GM18867 (cell line): ENCODE data around the gene GH2.

ENCODE experiments used
- ATAC-seq: cut with Tn5 transposase; IDR thresholded peaks from one replicate; pipeline ENCODE4 v1.9.1; 2021; ENCODE audit warnings: mild to moderate bottlenecking, moderate library complexity; ENCODE audit not compliant: unreplicated experiment

GH2 gene

DNA sequence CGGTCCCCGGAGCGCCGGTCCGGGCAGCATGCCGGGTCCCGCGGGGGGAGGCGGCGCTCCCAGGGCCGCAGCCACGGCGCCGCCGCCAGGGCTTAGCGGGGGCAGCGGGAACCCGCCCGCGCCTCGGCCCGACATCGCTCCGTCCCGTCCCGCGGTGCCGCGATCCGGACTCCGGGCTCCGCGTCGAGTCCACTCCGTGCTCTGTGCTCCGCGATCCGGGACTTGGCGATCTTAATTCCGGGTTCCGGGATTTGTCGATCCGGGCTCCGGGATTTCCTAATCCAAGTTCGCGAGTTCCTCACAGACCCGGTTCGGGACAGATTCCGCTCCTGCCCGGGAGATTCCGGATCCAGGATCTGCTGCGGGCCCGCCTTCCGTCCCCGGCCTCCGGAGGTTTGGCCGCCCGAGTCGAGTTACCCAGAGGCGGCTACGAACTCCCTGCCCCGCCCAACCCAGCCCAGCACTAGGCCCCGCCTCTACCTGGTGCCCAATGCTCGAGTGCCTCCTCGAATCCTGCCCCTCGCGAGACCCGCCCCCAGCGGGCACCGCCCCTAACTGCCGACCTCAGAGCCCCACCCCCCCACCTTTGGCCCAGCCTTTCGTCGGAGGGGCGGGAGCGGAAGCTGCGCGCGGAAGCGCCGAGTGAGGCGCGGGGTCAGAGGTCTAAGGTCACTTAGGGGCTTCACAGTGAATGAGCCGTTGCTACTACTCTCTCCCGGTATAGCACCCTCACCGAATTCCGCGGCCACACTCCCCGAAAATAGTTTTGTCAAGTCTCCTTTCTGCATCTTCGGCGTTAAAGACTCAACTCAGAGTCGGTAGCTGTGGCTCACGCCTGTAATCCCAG is 39.0 kb downstream of the GH2 start, which contains the start of gene SMARCD2:
TSS of gene SMARCD2 (minus strand) at position 146 of the 847 bp plus-strand sequence. CDS start at position 135, 11 bp downstream.
- peak; percentile 80 for ATAC-seq

DNA sequence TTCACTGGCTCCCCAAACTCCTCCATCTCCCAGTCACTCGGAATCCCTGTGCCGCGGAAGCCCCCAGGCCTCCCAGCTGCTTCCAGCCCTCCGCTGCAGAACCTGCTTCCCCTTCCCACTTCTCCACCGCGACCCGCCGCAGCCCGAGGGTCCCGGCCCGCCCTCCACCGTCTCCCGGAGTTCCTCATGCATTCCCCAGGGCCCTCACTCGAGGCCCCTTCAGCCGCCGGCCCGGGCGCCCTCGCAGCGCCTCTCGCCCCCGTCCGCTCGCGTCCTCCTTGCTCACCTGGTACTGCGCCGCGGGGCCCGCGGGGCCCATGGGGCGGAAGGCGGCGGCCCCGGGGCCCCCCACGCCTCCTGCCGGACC is 39.6 kb downstream of the GH2 start:
- peak; percentile 27 for ATAC-seq

DNA sequence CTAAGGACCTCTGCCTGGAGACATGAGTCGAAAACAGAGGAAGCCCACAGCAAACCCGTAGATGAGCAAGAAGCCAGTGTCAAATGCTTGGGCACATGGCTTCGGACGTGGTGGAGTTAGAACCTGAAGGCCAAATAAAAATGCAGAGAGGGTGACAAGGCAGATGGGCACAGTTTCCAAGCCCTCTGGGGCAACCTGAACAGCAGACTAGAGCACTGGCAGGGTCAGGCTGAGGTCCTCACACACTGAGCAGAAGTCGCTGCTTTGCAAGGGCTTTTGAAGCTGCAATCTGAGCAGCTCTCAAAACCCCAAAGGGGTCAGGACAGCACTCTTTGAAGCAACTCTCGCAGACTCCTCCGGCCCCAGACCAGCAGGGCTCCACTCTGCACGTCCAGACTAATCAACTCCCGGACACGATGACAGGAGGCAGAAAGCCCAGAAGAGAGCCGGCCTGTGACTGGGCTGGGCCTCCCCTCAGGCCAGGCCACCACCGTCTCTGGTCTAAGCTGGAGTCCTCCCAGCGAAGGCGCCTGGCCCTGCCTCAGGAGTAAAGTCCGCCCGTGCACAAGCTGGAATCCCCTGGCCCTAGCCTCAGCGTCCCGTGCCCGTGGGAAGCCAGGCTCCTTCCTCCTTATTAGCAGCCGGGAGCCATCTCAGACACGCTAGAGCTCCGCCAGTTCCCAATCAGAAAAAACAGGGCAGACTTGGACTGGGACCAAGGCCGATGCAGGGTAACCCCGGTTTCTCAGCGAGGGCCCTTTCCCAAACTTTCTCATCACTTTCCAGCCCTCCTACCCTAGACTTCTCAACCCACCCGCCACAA is 40.2 kb downstream of the GH2 start:
- no peak for ATAC-seq

DNA sequence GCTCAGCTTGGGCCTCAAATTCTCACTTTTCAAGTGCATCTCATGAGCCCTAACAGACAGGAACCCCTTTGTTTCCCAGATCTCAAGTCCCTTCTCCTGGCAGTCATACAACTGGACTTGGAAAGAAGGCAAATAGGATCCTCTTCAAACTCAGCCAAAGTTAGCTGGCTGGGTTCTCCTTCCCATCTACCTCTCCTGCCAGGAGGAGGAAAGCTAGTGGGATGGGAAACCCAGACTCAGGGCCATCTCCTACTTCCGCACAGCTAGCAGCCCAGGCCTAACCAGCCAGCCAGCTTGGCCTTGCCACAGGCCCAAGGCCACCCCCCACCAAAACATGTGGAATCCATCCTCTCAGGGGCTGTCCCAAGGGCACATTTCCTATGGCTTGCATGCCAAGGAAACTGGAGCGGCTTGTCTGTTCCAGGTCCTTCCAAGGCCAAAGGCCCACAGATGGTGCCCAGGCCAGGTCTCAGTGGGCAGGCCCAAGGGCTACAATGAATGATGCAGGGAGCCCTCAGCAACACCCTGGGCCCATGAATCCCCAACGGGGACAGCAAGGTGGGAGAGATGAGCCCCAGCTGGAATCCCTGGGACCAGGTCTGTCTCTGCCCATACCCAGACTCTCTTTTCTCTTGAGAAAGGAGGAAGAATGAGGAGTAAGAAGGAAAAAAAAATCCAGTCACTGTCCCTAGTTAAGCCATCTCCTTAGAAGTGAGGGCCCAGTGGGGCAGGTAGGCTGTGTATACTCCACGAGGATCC is 41.0 kb downstream of the GH2 start:
- no peak for ATAC-seq

DNA sequence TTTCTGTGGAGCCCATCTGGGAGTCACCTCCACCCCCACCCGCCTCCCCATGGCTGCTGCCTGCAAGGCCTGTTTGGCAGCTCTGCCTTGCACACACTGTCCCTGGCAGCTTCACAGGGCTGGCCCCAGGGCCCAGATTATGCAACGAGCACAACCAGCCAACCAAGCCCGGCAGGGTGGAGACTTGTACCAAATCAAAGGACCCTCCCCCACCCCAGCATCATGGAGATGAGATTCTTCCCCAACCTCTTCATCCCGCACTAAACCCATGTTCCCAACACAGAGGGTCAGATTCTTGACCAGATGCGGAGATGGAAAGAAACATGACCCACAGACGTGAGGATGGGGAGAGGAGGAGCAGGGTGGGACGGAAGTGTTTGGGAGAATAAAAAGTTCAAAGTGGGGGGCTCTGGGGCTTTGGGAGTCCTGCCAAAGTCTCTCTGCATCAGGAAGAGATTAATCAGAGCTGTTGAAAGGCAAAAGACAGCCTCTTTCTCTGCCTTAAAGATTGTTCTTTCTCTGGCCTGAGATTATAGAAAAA is 43.0 kb downstream of the GH2 start:
- ATAC-seq, result no peak

DNA sequence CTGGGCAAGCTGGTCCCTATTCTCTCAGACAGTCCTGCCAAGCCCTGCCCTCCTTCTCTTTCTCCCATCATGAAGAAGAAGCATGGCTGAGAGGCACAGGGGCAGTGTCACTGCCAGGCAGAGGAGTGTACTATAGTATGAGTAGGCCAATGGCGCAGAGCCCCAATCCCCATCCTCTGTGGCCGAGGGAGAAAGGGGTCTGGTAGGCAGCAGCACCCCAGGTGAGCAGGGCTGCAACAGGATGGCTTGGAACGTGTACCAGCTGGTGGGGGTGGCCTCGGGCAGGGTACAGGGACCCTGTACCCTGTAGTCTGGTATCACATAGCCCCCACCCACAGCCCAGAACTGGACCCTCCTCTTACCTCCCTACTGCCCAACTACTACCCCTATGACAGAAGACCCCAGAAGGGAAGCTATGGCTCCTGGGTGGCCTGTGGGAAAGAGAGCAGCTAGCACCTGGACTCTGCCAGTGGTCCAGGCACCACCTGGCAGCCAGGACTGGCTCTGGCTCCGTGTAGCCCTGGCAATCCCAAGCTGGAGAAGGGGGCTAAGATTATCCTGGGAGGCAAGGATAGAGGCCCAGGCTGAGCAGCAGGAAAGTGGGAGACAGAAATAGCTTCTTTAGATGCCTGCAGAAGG is 43.7 kb downstream of the GH2 start:
- no peak for ATAC-seq

DNA sequence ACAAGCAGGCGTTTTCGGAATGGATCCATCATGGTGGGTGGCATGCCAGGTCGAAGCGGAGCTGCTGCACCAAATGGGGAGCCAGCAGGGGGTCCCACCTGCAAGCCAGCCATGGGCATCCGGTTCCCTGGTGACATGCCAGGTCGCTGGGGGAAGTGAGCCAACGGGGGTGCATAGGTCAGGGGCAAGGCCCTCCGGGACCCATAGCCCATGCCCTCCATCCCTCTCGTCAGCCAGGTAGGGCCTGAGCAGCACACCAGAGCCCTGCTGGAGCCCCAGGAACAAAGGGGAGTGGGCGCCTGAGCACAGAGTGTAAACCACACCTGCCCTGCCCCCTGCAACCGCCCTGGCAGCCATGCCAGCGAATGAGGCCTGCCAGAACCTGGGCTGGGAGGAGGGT is 44.3 kb downstream of the GH2 start:
- no peak for ATAC-seq

DNA sequence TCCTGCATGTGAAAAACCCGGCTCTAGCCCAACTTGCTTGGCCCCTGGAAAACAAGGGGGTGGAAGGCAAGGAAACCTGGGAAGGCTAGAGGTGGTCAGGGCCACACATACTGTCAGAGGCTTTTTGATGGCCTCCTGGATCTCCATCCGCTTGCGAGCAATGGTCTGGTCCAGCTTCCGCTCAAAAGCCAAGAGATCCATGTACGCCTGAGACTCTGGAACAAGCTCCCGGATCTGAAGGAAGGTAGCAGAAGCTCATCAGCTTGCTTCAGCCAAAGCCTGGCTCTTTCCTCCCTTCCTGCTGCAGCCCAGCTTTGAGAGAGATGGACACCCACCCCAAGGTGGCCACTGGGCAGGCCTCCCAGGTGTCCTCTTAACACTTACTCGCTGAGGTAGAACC is 44.9 kb downstream of the GH2 start:
- ATAC-seq, result no peak

DNA sequence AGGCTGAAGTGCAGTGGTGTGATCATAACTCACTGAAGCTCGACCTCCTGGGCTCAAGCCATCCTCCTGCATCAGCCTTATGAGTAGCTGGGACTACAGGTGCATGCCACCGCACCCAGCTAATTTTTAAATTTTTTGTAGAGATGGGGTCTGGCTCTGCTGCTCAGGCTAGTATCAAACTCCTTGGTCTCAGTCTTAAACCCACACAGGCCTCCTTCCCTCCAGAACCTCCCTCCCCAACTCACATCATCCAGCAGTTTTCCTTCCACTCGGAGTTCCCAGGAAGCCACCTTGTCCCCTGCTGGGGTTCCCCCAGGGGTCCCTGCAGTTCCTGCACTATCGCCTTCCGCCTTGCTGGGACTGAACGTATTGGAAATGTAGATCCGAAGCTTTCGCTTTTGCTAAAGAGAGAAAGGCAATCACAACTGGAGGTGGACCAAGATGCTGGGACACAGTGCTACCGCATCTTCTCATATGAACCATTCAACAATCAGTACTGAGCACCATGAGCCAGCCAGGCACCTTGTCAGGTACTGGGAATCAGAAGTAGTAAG is 46.5 kb downstream of the GH2 start:
- no peak for ATAC-seq

DNA sequence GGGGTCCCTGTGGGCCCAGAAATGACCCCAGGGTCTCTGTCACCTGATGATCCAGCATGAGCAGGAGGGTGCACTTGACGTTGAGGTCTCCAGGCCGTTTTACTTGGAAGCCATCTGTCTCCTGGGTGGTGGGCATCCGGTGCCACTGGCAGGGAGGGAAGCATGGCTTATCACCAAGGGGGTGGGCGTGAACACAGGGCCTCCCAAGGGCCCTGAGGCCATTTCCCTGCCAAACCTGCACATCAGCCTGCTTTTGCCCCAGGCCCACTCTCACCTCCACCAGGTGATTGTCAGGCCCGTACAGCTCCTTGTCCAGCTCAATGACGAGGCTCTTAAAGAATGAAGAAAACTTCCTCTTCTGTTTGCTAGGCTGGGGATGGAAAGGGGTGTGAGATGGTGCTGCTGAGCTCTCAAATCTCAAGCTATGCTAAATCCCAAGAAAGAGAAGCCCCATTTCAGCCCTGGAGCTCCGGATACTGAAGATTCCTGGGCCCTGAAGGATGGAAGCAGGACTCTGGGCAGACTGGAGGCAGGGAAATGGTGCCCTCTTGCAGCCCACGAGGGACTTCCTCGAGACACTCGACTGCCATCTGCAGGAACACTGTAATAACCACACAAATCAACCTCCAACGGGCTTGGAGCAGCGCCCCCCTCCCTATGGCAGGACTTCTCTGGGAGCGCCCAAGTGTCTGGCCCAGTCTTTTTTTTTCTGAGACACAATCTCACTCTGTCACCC is 47.1 kb downstream of the GH2 start:
- ATAC-seq, result no peak

DNA sequence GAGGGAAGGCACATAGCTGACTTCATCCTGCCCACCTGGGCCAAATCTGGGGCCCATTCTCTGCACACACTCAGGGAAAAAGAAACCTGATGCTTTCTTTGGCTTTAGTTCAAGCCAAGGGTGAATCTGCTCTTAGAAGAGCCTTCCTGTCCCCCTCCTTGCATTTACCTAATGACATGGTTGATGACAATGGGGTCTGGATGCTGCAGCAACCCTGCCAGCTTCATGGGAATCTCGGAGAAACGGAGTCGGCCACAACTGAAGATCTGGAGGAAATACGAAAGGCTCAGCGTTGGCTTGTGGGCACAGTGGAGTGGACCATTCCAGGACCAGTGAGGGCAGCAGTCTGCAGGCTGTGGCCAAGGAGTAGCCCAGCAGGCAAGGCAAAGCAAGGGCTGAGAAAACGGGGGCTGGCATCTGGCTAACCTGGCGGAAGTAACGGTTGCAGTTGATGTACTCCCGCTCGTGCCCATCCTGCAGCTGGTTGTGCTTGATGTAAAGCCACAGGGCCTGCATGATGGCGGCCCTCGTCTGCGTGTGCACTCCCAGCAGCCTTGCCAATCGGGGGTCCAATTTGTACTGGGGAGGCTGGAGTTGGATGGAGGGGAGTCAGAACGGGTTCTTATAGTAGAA is 47.9 kb downstream of the GH2 start:
- no peak for ATAC-seq

DNA sequence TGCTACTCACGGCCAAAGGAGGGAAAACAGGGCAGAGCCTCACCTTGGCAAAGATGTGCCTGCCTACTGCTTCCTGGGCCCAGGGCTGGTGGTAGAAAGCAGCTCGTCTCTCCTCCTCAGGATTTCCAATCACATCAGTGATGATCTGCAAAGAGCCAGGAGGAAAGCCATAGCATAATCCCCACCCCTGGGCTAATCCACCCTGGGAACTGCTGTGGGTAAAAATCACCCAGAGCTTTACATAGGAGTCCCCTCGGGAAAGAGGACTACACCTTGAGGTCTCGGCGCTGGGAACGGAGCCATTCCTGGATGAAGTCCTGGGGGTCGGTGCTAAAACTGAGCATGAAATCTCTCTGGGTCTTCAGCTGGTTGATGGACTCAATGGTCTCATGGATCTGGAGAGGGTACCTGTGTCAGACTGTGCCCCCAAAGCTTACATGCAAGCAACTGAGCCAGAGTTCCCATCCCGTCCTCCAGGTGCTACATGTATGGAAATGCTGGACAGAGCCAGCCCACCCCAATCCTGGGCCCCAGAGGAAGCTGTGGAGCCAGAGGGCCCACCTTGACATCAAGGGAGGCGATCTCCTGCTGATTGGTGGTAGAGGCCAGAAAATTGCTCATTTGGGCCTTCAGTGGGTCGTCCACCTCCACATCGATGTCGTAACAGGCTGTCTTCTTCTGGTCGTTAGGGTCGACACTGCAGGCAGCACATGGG is 48.6 kb downstream of the GH2 start:
- no peak for ATAC-seq

DNA sequence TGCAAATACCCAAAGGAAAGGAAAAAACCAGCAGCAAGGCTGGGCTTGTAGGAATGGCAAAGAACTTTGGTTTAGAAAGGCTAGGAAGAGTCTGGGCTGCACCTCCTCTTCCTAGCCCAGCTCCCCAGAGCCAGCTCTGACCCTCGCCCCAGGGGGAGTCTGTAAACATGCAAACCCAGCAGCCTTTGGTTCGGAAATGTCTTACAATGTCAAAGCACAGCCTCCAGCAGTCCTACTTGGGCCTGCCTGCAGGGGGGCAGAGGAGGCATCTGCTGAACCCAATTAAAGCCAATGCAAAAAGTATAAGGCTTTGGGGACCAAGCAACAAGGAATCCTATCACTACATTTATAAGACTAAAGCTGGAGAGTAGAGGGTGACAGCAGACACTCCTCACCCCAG is 49.3 kb downstream of the GH2 start:
- ATAC-seq, result no peak

DNA sequence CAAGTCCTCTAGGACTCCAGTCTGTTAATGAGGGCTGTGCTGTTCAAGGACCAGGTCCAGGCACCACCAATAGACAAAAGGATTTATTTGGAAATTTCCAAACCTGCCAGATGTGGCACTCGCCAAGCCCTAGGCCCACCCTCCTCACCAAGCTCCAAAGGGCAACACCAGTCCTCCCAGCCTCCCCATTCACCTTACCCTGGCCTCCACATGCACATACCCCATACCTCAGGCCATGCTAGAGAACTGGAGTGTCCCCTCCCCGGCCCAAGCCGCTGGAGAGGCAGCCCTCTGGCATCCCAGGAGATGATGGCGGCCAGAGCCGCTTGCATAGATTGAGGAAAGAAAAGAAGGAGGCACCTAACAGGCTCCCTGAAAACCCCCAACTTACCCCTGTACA is 49.7 kb downstream of the GH2 start:
- ATAC-seq, result no peak

DNA sequence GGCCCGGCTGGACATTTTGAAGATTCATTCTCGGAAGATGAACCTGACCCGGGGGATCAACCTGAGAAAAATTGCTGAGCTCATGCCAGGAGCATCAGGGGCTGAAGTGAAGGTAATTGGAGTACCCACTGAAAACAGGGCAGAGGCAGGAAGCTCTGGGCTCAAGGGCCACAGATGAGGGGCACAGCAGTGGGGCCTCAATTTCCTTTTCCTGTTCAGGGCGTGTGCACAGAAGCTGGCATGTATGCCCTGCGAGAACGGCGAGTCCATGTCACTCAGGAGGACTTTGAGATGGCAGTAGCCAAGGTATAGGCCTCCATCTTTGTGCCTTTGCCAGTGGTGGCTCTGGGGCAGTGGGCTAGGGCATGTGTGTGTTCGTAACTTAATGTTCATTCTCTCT is 50.2 kb downstream of the GH2 start:
- no peak for ATAC-seq

DNA sequence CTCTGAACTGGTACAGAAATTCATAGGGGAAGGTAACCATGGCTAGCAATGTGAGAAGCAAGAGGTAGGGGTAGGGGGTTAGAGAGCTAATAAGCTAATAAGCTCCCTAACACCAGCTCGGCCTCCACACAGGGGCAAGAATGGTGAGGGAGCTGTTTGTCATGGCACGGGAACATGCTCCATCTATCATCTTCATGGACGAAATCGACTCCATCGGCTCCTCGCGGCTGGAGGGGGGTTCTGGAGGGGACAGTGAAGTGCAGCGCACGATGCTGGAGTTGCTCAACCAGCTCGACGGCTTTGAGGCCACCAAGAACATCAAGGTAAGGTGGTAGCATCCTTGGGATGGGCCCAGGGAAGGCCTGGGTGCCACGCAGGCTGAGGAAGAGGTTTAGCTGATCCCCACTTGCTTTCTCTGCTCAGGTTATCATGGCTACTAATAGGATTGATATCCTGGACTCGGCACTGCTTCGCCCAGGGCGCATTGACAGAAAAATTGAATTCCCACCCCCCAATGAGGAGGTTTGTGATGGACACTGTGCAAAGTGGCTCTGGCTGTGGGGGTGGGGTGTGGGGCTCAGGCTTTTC is 50.7 kb downstream of the GH2 start:
- no peak for ATAC-seq

DNA sequence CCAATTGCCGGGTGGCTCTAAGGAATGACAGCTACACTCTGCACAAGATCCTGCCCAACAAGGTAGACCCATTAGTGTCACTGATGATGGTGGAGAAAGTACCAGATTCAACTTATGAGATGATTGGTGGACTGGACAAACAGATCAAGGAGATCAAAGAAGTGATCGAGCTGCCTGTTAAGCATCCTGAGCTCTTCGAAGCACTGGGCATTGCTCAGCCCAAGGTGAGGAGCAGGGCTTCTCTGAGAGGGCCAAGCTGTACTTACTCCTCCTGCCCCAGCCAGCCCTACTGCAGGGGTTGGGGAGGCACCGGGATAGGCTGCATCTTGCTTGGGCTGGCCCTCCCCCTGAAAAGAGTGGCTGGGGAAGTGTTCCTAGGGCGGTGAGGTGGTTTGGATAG is 51.5 kb downstream of the GH2 start:
- ATAC-seq, result no peak
